ENCODE data around the gene ZW10.

- no peak for TF ChIP-seq POLR2A (IDR thresholded peaks at IDR 0.05; ENCODE audit: low read length)
- TF ChIP-seq GATA1 (IDR thresholded peaks at IDR 0.05; ENCODE audit: low read depth, low read length): no peak
Measured at GRCh38 chr11:113728814-113729213, 44.7 kb downstream of the ZW10 start.

Measured in erythroblast (primary cell).